Lung (tissue), 12 donors: Measurements from ENCODE around the gene HNRNPUL1. TPM values are rescaled to one million over a fixed set of nuclear protein-coding genes. Genes with fewer than 3 reads are reported as not detected.

Source experiments
- ATAC-seq: fragments of 200-7000 bp; cut with Tn5 transposase; one replicate; pipeline ENCODE4 v1.9.1; 2020; ENCODE audit warnings: moderate number of reproducible peaks; ENCODE audit not compliant: insufficient read depth, low FRiP score
- DNase-seq, 3 donors: peaks; one replicate each; pipeline ENCODE4 v3.0.0-alpha.2; 2013 to 2017
- H3K27ac ChIP-seq, 2 donors: one replicate each; pipeline ENCODE4 v1.5.1; 2013; ENCODE audit warnings: mild to moderate bottlenecking in 2 of 2, moderate library complexity in 2 of 2, control low read depth in 1 of 2, inconsistent platforms in 1 of 2, low read depth in 1 of 2, low read length in 1 of 2
- H3K27me3 ChIP-seq, 3 donors: one replicate each; pipeline ENCODE4 v1.5.1; 2013; ENCODE audit warnings: low read length in 2 of 3; ENCODE audit not compliant: control insufficient read depth in 3 of 3, insufficient read depth in 3 of 3
- H3K36me3 ChIP-seq, 4 donors: one replicate each; pipeline ENCODE4 v1.5.1; 2013; ENCODE audit warnings: low read length in 4 of 4, mild to moderate bottlenecking in 1 of 4, moderate library complexity in 1 of 4; ENCODE audit not compliant: control insufficient read depth in 4 of 4, insufficient read depth in 4 of 4
- H3K4me1 ChIP-seq, 5 donors: one replicate each; pipeline ENCODE4 v1.5.1; 2013; ENCODE audit warnings: low read length in 5 of 5, mild to moderate bottlenecking in 2 of 5, moderate library complexity in 1 of 5; ENCODE audit not compliant: control insufficient read depth in 5 of 5, insufficient read depth in 5 of 5
- H3K4me3 ChIP-seq: one replicate; pipeline ENCODE4 v1.5.1; 2013; ENCODE audit warnings: mild to moderate bottlenecking, control low read depth, moderate library complexity
- H3K9ac ChIP-seq, 2 donors: one replicate each; pipeline ENCODE4 v1.5.1; 2013; ENCODE audit warnings: low read length in 2 of 2, control low read depth in 1 of 2; ENCODE audit not compliant: insufficient read depth in 1 of 2
- H3K9me3 ChIP-seq, 4 donors: one replicate each; pipeline ENCODE4 v1.5.1; 2013; ENCODE audit warnings: low read length in 3 of 4, mild to moderate bottlenecking in 1 of 4, moderate library complexity in 1 of 4; ENCODE audit not compliant: control insufficient read depth in 4 of 4, insufficient read depth in 3 of 4
- CTCF ChIP-seq: IDR thresholded peaks from 2 replicates; pipeline ENCODE4 v1.5.1; 2012; ENCODE audit warnings: mild to moderate bottlenecking; ENCODE audit errors: control extremely low read depth, extremely low read depth
- WGBS, 2 donors: extraction: QIAGEN DNeasy Blood & Tissue Kit; methylation state at CpG; one replicate each; pipeline ENCODE4 v1.1.7; 2013; 5-methylcytosine and 5-hydroxymethylcytosine counted together
- polyA plus RNA-seq, 2 donors: library from polyadenylated mRNA; stranded (reverse); fragments of 200-250 nt; gene quantifications; one replicate each; pipeline ENCODE4 v1.2.1, GENCODE V29; 2013
- total RNA-seq, 2 donors: library from RNA; depleted of rRNA in 1 of 2; stranded (reverse); fragments of >200 nt in 1 of 2; gene quantifications; one replicate each; pipeline ENCODE4 v1.2.1, GENCODE V29; 2014 to 2021
- donor health status: control.
- donor health status: control.
- donor health status: Bipolar disorder and iron deficiency.
- donor health status: healthy.
- donor health status: DM: yes; HTN: yes; CAD: no.

Gene HNRNPUL1
- total and polyA plus RNA-seq, 4 donors: 92.2 to 198 (median 144) TPM

GRCh38 chr19:41330481-41330880, 66.3 kb downstream of the HNRNPUL1 start:
- Histone ChIP-seq H3K36me3 (peaks cover 0 to 11% (median 0%) of the 10 kb centered on the region in 4 donors), H3K27ac (no peak overlapping the region), H3K9me3 (no peaks in the 10 kb centered on the region), H3K4me3 (no peak overlapping the region), H3K9ac (no peak overlapping the region), H3K27me3 (no peaks in the 10 kb centered on the region), H3K4me1 (peaks cover 0 to 30% (median 16%) of the 10 kb centered on the region in 5 donors)
- ATAC-seq (no peak), DNase-seq (no peak)
- WGBS, 2 donors: 83 to 96% methylated on average over 4 of the region's 4 CpGs
- TF ChIP-seq CTCF: no peak

GRCh38 chr19:41330946-41331678, 66.9 kb downstream of the HNRNPUL1 start:
- WGBS, 2 donors: 78 to 88% methylated on average over 36 to 47 of the region's 47 CpGs
- no peak for ATAC-seq
- Histone ChIP-seq H3K4me1 (peaks cover 0 to 25% (median 10%) of the 10 kb centered on the region in 5 donors), H3K4me3 (no peak overlapping the region), H3K36me3 (peaks cover 0 to 11% (median 0%) of the 10 kb centered on the region in 4 donors), H3K9ac (no peak overlapping the region), H3K27me3 (no peaks in the 10 kb centered on the region), H3K27ac (no peak overlapping the region), H3K9me3 (no peaks in the 10 kb centered on the region)
- TF ChIP-seq CTCF: no peak
- no peak for DNase-seq

GRCh38 chr19:41332000-41332399, 67.8 kb downstream of the HNRNPUL1 start:
- no peak for TF ChIP-seq CTCF
- Histone ChIP-seq H3K4me3 (no peak overlapping the region), H3K27ac (no peak overlapping the region), H3K9ac (no peak overlapping the region), H3K27me3 (no peaks in the 10 kb centered on the region), H3K4me1 (peaks cover 0 to 21% (median 10%) of the 10 kb centered on the region in 5 donors), H3K9me3 (no peaks in the 10 kb centered on the region), H3K36me3 (peaks cover 0 to 11% (median 2%) of the 10 kb centered on the region in 4 donors)
- DNase-seq (no peak), ATAC-seq (no peak)
- 94 to 97% methylated on average over 16 of the region's 16 CpGs for WGBS, 2 donors

GRCh38 chr19:41332468-41332867, 68.3 kb downstream of the HNRNPUL1 start:
- Histone ChIP-seq H3K4me3 (no peak overlapping the region), H3K27ac (no peak overlapping the region), H3K27me3 (no peaks in the 10 kb centered on the region), H3K4me1 (peaks cover 0 to 19% (median 10%) of the 10 kb centered on the region in 5 donors), H3K9me3 (no peaks in the 10 kb centered on the region), H3K9ac (no peak overlapping the region), H3K36me3 (peaks cover 0 to 11% (median 2%) of the 10 kb centered on the region in 4 donors)
- 91 to 93% methylated on average over 5 of the region's 5 CpGs for WGBS, 2 donors
- DNase-seq (no peak), ATAC-seq (no peak)
- no peak for TF ChIP-seq CTCF
